PC-9 (cell line): ENCODE measurements around the gene FATE1. TPM values are rescaled to one million over a fixed set of nuclear protein-coding genes. Genes with fewer than 3 reads are reported as not detected.
A peak's percentile ranks its signal among the peaks of the same experiment; 100 is the strongest.

Experiments
- BruUV-seq: library from RNA; stranded (reverse); fragments of 400-500 nt; replicated peaks from 2 replicates; lab custom pipeline; 2021; lab: Mats Ljungman, UMichigan
- CTCF ChIA-PET: fragments of 300-600 bp; sonication (Branson Sonifier 250); formaldehyde crosslinking; loops from one replicate; lab custom pipeline; 2022; ENCODE audit warnings: antibody characterized with exemption; lab: Charles Lee
- POLR2A ChIA-PET: fragments of 300-600 bp; sonication (Branson Sonifier 250); formaldehyde crosslinking; loops from one replicate; lab custom pipeline; 2022; ENCODE audit warnings: antibody characterized with exemption; ENCODE audit not compliant: unreplicated experiment; lab: Charles Lee
- DNase-seq, 2 experiments: peaks; one replicate each; pipeline versions ENCODE4 v3.0.0 to v3.0.0-alpha.2; 2015 to 2022; ENCODE audit warnings: mixed read lengths in 1 of 2
- H2AFZ ChIP-seq: fragments of 200-600 bp; sonication (generic); 2 replicates; pipeline ENCODE4 v1.8.1; 2017; ENCODE audit warnings: antibody characterized with exemption
- H3F3A ChIP-seq: fragments of 200-600 bp; sonication (generic); 2 replicates; pipeline ENCODE4 v1.8.1; 2017; ENCODE audit warnings: antibody characterized with exemption, mild to moderate bottlenecking, low read depth; ENCODE audit not compliant: insufficient read depth
- H3K27ac ChIP-seq: fragments of 200-600 bp; sonication (generic); 2 replicates; pipeline ENCODE4 v1.6.1; 2016; ENCODE audit warnings: mixed run types
- H3K27me3 ChIP-seq: fragments of 200-600 bp; sonication (generic); 2 replicates; pipeline ENCODE4 v1.6.1; 2016; ENCODE audit warnings: low read depth, mixed run types; ENCODE audit not compliant: insufficient read depth
- H3K36me3 ChIP-seq: fragments of 200-600 bp; sonication (generic); 2 replicates; pipeline ENCODE4 v1.6.1; 2016; ENCODE audit warnings: low read depth, mixed run types
- H3K4me1 ChIP-seq: fragments of 200-600 bp; sonication (generic); replicated peaks from 2 replicates; pipeline ENCODE4 v1.6.1; 2016; ENCODE audit warnings: mixed run types; ENCODE audit not compliant: insufficient read depth
- H3K4me2 ChIP-seq: fragments of 200-600 bp; sonication (generic); 2 replicates; pipeline ENCODE4 v1.6.1; 2017; ENCODE audit warnings: mixed run types
- H3K4me3 ChIP-seq: fragments of 200-600 bp; sonication (generic); 2 replicates; pipeline ENCODE4 v1.6.1; 2016; ENCODE audit warnings: mixed run types
- H3K79me2 ChIP-seq: fragments of 200-600 bp; sonication (generic); 2 replicates; pipeline ENCODE4 v1.6.1; 2017; ENCODE audit warnings: low read depth, mixed run types
- H3K9me2 ChIP-seq: fragments of 200-600 bp; sonication (generic); 2 replicates; pipeline ENCODE4 v1.8.1; 2017; ENCODE audit warnings: mild to moderate bottlenecking; ENCODE audit not compliant: insufficient read depth
- H3K9me3 ChIP-seq: fragments of 200-600 bp; sonication (generic); 2 replicates; pipeline ENCODE4 v1.8.1; 2016; ENCODE audit warnings: low read depth; ENCODE audit not compliant: insufficient read depth
- H4K20me1 ChIP-seq: fragments of 200-600 bp; sonication (generic); 2 replicates; pipeline ENCODE4 v1.8.1; 2017; ENCODE audit not compliant: insufficient read depth
- CTCF ChIP-seq: fragments of 200-600 bp; sonication (generic); conservative IDR thresholded peaks from 2 replicates; pipeline ENCODE4 v1.6.1; 2017; ENCODE audit warnings: mixed run types, antibody characterized with exemption, mild to moderate bottlenecking, moderate library complexity
- EZH2 ChIP-seq: fragments of 200-600 bp; sonication (generic); IDR thresholded peaks from 2 replicates; pipeline ENCODE4 v1.8.0; 2017; ENCODE audit warnings: antibody characterized with exemption, low read depth
- intact Hi-C: fragments of 100-400 bp; cut with micrococcal nuclease; formaldehyde crosslinking; loops from one replicate; pipeline ENCODE4 v1.10.0; 2022; ENCODE audit not compliant: unreplicated experiment
- total RNA-seq: library from RNA; stranded (reverse); gene quantifications from 2 replicates; pipeline ENCODE4 v1.2.3, GENCODE V29; 2021

The FATE1 gene
- total RNA-seq, 1 experiment from 2014 or later = not detected

DNA sequence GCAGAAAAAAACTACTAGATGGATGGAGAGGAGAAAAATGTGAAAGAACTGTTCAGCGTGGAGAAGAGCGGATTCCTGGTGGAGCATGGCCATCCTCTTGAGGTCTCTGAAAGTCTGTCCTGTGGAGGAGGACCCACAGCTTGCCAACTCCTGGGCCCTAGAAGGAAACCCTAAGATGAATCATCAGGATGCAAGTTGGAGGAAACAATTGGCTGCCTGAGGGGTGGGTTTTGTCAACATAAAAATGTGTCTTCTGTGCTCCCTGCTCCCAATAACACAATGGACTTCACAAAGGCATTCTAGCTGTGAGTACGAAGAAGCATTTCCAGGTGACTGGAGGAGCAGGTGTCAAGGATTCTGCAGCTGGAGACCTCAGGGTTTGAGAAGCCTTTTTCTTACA, 55.9 kb downstream of the FATE1 start:
- Histone ChIP-seq H2AFZ (no peak overlapping the region), H3K79me2 (no peaks in the 10 kb centered on the region), H3K27ac (no peak overlapping the region), H3F3A (peaks cover 16% of the 10 kb centered on the region), H3K36me3 (no peaks in the 10 kb centered on the region), H3K9me3 (no peaks in the 10 kb centered on the region; the same call in 1 of the 2 replicates), H3K4me3 (no peak overlapping the region), H4K20me1 (no peaks in the 10 kb centered on the region), H3K9me2 (no peaks in the 10 kb centered on the region), H3K4me1 (peaks cover 28% of the 10 kb centered on the region), H3K27me3 (no peaks in the 10 kb centered on the region), H3K4me2 (peak overlapping the region; percentile 26)
- ChIA-PET POLR2A (no interaction called here), CTCF (no interaction called here)
- no TSS peak for BruUV-seq
- intact Hi-C loops = no loop called here
- TF ChIP-seq CTCF (no peak), EZH2 (no peak)
- DNase-seq = peak in 1 of 2 experiments; percentile 63

Other genes starting within 250 kb of the FATE1 start
- gene PASD1, start 152.4 kb upstream of the FATE1 start, total RNA-seq = not detected in 2 replicates
- not detected in 2 replicates for gene PRRG3, start 20.6 kb upstream of the FATE1 start, total RNA-seq
- gene CNGA2, start 18.7 kb downstream of the FATE1 start, total RNA-seq = not detected in 2 replicates
- gene MAGEA4, start 196.9 kb downstream of the FATE1 start, total RNA-seq = not detected in 2 replicates